MM.1S (cell line): ENCODE measurements around the gene SP140L.
A peak's percentile ranks its signal among the peaks of the same experiment; 100 is the strongest.
"Not testable (repeated sequence)": the region's sequence is repeated elsewhere in the genome, so short reads cannot be mapped to it uniquely, and the experiment has no call there.

Experiments used
- DNase-seq: peaks from one replicate; pipeline ENCODE4 v3.0.0-alpha.2; 2015
- H2AFZ ChIP-seq: fragments of 300-600 bp; sonication (generic); 2 replicates; pipeline ENCODE4 v1.6.0; 2016; ENCODE audit warnings: antibody characterized with exemption, low read length
- H3F3A ChIP-seq: fragments of 300-600 bp; sonication (generic); 2 replicates; pipeline ENCODE4 v1.6.1; 2016; ENCODE audit warnings: mild to moderate bottlenecking, antibody characterized with exemption, low read length, moderate library complexity, mixed read lengths; ENCODE audit not compliant: insufficient read depth
- H3K27ac ChIP-seq: fragments of 300-600 bp; sonication (generic); 2 replicates; pipeline ENCODE4 v1.5.1; 2016; ENCODE audit warnings: mild to moderate bottlenecking, low read length
- H3K27me3 ChIP-seq: fragments of 300-600 bp; sonication (generic); replicated peaks from 2 replicates; pipeline ENCODE4 v1.6.0; 2016; ENCODE audit warnings: low read length; ENCODE audit not compliant: insufficient read depth
- H3K36me3 ChIP-seq: fragments of 300-600 bp; sonication (generic); replicated peaks from 2 replicates; pipeline ENCODE4 v1.6.1; 2016; ENCODE audit warnings: mild to moderate bottlenecking, low read length, mixed read lengths; ENCODE audit not compliant: insufficient read depth
- H3K4me1 ChIP-seq: fragments of 300-600 bp; sonication (generic); 2 replicates; pipeline ENCODE4 v1.6.1; 2016; ENCODE audit warnings: low read length, mixed read lengths
- H3K4me2 ChIP-seq: fragments of 300-600 bp; sonication (generic); 2 replicates; pipeline ENCODE4 v1.6.0; 2016; ENCODE audit warnings: low read depth, low read length
- H3K4me3 ChIP-seq: fragments of 300-600 bp; sonication (generic); 2 replicates; pipeline ENCODE4 v1.5.1; 2016; ENCODE audit warnings: low read length, mixed read lengths
- H3K79me2 ChIP-seq: fragments of 300-600 bp; sonication (generic); 2 replicates; pipeline ENCODE4 v1.6.1; 2016; ENCODE audit warnings: mixed run types, low read length, mixed read lengths
- H3K9ac ChIP-seq: fragments of 300-600 bp; sonication (generic); 2 replicates; pipeline ENCODE4 v1.6.1; 2016; ENCODE audit warnings: low read length, mixed read lengths
- H3K9me2 ChIP-seq: fragments of 300-600 bp; sonication (generic); replicated peaks from 2 replicates; pipeline ENCODE4 v1.6.1; 2016; ENCODE audit warnings: mild to moderate bottlenecking, low read length, mixed read lengths; ENCODE audit not compliant: insufficient read depth
- H3K9me3 ChIP-seq: fragments of 300-600 bp; sonication (generic); replicated peaks from 2 replicates; pipeline ENCODE4 v1.6.1; 2016; ENCODE audit warnings: mild to moderate bottlenecking, low read length, mixed read lengths; ENCODE audit not compliant: insufficient read depth
- H4K20me1 ChIP-seq: fragments of 300-600 bp; sonication (generic); 2 replicates; pipeline ENCODE4 v1.6.1; 2016; ENCODE audit warnings: mild to moderate bottlenecking, low read length, moderate library complexity, mixed read lengths; ENCODE audit not compliant: insufficient read depth
- EZH2 ChIP-seq: fragments of 300-600 bp; sonication (generic); optimal IDR thresholded peaks from 2 replicates; pipeline ENCODE3; 2017; ENCODE audit warnings: low read depth, mild to moderate bottlenecking, antibody characterized with exemption, low read length, mixed read lengths
- EZH2phosphoT487 ChIP-seq: fragments of 300-600 bp; sonication (generic); IDR thresholded peaks from 2 replicates; pipeline ENCODE4 v1.6.1; 2018; ENCODE audit warnings: antibody characterized with exemption, low read length
- TF ChIP-seq, protein P1 (sequence below): fragments of 300-600 bp; sonication (generic); IDR thresholded peaks from 2 replicates; pipeline ENCODE4 v1.5.1; 2016; ENCODE audit warnings: antibody characterized with exemption, low read length, mixed read lengths

SP140L gene

GRCh38 chr2:230434677-230435324, 107.8 kb downstream of the SP140L start:
- Histone ChIP-seq H3K9me3 (no peaks in the 10 kb centered on the region), H3K9ac (no peak overlapping the region), H3K27me3 (no peaks in the 10 kb centered on the region), H3K4me3 (no peak overlapping the region), H3K9me2 (no peaks in the 10 kb centered on the region), H3K79me2 (peaks cover 57% of the 10 kb centered on the region), H3K4me1 (no peaks in the 10 kb centered on the region), H4K20me1 (no peaks in the 10 kb centered on the region), H2AFZ (no peak overlapping the region), H3F3A (no peaks in the 10 kb centered on the region), H3K27ac (no peak overlapping the region), H3K36me3 (no peaks in the 10 kb centered on the region; the same call in 1 of the 2 replicates), H3K4me2 (no peak overlapping the region)
- no peak for TF ChIP-seq EZH2phosphoT487
- no peak for TF ChIP-seq EZH2
- TF ChIP-seq, protein P1, sequence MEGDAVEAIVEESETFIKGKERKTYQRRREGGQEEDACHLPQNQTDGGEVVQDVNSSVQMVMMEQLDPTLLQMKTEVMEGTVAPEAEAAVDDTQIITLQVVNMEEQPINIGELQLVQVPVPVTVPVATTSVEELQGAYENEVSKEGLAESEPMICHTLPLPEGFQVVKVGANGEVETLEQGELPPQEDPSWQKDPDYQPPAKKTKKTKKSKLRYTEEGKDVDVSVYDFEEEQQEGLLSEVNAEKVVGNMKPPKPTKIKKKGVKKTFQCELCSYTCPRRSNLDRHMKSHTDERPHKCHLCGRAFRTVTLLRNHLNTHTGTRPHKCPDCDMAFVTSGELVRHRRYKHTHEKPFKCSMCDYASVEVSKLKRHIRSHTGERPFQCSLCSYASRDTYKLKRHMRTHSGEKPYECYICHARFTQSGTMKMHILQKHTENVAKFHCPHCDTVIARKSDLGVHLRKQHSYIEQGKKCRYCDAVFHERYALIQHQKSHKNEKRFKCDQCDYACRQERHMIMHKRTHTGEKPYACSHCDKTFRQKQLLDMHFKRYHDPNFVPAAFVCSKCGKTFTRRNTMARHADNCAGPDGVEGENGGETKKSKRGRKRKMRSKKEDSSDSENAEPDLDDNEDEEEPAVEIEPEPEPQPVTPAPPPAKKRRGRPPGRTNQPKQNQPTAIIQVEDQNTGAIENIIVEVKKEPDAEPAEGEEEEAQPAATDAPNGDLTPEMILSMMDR = no peak
- DNase-seq = no peak

- H3K9me3 ChIP-seq = no peaks in the 10 kb centered on the region
- H3K9ac ChIP-seq = no peak overlapping the region
- H3K4me1 ChIP-seq = no peaks in the 10 kb centered on the region
- no peak for DNase-seq
- no peaks in the 10 kb centered on the region; the same call in 1 of the 2 replicates for H3K36me3 ChIP-seq
- H3K27me3 ChIP-seq = no peaks in the 10 kb centered on the region
- H3K4me2 ChIP-seq = no peak overlapping the region
- no peak overlapping the region for H3K4me3 ChIP-seq
- no peaks in the 10 kb centered on the region for H3F3A ChIP-seq
- no peak overlapping the region for H2AFZ ChIP-seq
- H4K20me1 ChIP-seq = no peaks in the 10 kb centered on the region
- H3K27ac ChIP-seq = no peak overlapping the region
- TF ChIP-seq EZH2 (no peak), EZH2phosphoT487 (no peak)
- TF ChIP-seq, protein P1 = no peak
- H3K9me2 ChIP-seq = no peaks in the 10 kb centered on the region
- H3K79me2 ChIP-seq = peaks cover 52% of the 10 kb centered on the region
Observed at GRCh38 chr2:230435431-230435830, 108.4 kb downstream of the SP140L start.

DNA sequence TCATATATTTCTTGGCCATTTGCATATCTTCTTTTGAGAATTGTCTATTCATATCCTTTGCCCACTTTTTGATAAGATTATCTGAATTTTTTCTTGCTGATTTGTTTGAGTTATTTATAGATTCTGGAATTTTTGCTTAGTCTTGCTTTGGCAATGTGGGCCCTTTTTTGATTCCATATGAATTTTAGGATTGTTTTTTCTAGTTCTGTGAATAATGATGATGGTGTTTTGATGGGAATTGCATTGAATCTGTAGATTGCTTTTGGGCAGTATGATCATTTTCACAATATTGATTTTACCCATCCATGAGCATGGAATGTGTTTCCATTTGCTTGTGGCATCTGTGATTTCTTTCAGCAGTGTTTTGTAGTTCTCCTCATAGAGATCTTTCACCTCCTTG, 112.1 kb downstream of the SP140L start:
- H3K9ac ChIP-seq, H3K9me2 ChIP-seq, H3K36me3 ChIP-seq, H3K27ac ChIP-seq, H2AFZ ChIP-seq, H3K4me3 ChIP-seq, H4K20me1 ChIP-seq, H3K27me3 ChIP-seq, DNase-seq, H3K9me3 ChIP-seq, H3K4me2 ChIP-seq, H3F3A ChIP-seq: not testable (repeated sequence)
- H3K79me2 ChIP-seq = peaks cover 24% of the 10 kb centered on the region
- H3K4me1 ChIP-seq = peaks cover 22% of the 10 kb centered on the region

DNA sequence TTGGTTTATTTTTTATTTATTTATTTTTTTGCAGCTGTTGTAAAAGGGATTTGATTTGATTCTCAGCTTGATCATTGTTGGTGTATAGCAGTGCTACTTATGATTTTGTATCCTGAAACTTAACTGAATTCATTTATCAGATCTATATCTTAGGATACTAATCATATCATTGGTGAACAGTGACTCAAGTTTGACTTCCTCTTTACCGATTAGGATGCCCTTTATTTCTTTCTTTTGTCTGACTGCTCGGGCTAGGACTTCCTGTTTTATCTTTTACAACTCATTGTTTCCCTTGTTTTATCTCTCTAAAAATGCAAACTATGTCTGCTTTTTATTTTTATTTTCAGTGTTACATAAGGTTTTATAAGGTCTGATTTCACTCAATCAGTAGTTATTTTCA, 112.6 kb downstream of the SP140L start:
- no peak for TF ChIP-seq EZH2
- no peak for TF ChIP-seq EZH2phosphoT487
- Histone ChIP-seq H3K4me1 (peaks cover 26% of the 10 kb centered on the region), H3K9me3 (no peaks in the 10 kb centered on the region), H3K9me2 (no peaks in the 10 kb centered on the region), H3K4me3 (no peak overlapping the region), H3K4me2 (peak overlapping the region; percentile 33; the same call in 1 of the 2 replicates), H3F3A (0 out of 2 replicates have a peak, but pooled peaks cover 10% of the 10 kb centered on the region), H2AFZ (no peak overlapping the region), H3K79me2 (peaks cover 19% of the 10 kb centered on the region), H3K27ac (no peak overlapping the region), H3K36me3 (no peaks in the 10 kb centered on the region), H4K20me1 (no peaks in the 10 kb centered on the region), H3K27me3 (no peaks in the 10 kb centered on the region), H3K9ac (no peak overlapping the region)
- no peak for DNase-seq
